ENCODE measurements around the gene LEFTY1.

GRCh38 chr1:225863167-225863566, 25.8 kb downstream of the LEFTY1 start:
- no peak for TF ChIP-seq POLR2AphosphoS5 (IDR thresholded peaks at IDR 0.05; ENCODE audit: low read depth, low read length)
- no peak for TF ChIP-seq POLR2A (IDR thresholded peaks at IDR 0.05; ENCODE audit: low read depth, low read length)
- no peak for TF ChIP-seq TAF1 (IDR thresholded peaks at IDR 0.05; ENCODE audit: borderline replicate concordance, low read depth, low read length)

Data from GM12892 (cell line).